Measurements from ENCODE around the gene SLC5A10.

DNA sequence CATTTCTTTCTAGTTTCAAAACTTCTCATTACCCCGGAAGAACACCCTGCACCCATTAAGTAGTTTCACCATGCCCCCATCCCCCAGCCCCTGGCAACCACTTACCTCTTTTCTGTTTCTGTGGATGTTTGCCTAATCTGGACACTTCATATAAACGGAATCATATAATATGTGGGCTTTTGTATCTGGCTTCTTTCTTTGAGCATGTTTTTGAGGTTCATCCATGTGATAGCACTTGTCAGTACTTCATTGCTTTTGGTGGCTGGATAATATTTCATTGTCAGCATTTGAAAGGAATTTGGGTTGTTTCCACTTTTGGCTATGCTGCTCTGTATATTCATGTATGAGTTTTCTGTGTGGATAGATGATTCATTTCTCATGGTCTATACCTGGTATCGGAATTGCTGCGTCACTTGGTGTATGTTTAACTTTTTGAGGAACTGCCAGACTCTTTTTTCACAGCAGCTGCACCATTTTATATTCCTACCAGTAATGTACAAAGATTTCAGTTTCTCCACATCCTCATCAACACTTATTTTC, 30.0 kb upstream of the SLC5A10 start:
- TF ChIP-seq GATA2 (IDR thresholded peaks at IDR 0.05; ENCODE audit: low read depth, low read length) (no peak), GATA3 (IDR thresholded peaks at IDR 0.05; ENCODE audit: low read depth, low read length) (no peak)
